Measurements from ENCODE around the gene EPS8L2. TPM values are rescaled to one million over a fixed set of nuclear protein-coding genes. Genes with fewer than 3 reads are reported as not detected.

Gene EPS8L2
- total RNA-seq, 1 donor from 2014 or later = 2.2 TPM

GRCh38 chr11:720017-720641 is 14.1 kb downstream of the EPS8L2 start:
- H3K27ac ChIP-seq (replicated peaks) = no peak overlapping the region
- H3K9me3 ChIP-seq (replicated peaks) = peaks cover 5% of the 10 kb centered on the region
- peaks cover 67% of the 10 kb centered on the region for H3K27me3 ChIP-seq (ENCODE audit: low read depth)
- peaks cover 16% of the 10 kb centered on the region for H3K4me1 ChIP-seq
- DNase-seq = no peak
- no peak overlapping the region for H3K4me3 ChIP-seq
- intact Hi-C loops (cut with micrococcal nuclease) = loop anchor here (10.0 kb wide), 1 partner anchor 55 kb away; no protein-coding TSS in a partner anchor
- TF ChIP-seq CTCF (IDR thresholded peaks at IDR 0.05; ENCODE audit: borderline replicate concordance) = no peak
- no peaks in the 10 kb centered on the region for H3K36me3 ChIP-seq

- no peak for TF ChIP-seq CTCF (IDR thresholded peaks at IDR 0.05; ENCODE audit: borderline replicate concordance)
- H3K9me3 ChIP-seq (replicated peaks) = no peaks in the 10 kb centered on the region
- intact Hi-C loops (cut with micrococcal nuclease) = loop anchor here (10.0 kb wide), 1 partner anchor 56 kb away; no protein-coding TSS in a partner anchor
- H3K4me3 ChIP-seq = peak overlapping the region; percentile 34
- H3K27me3 ChIP-seq (ENCODE audit: low read depth) = peaks cover 71% of the 10 kb centered on the region
- no peak for DNase-seq
- H3K4me1 ChIP-seq = peaks cover 20% of the 10 kb centered on the region
- no peaks in the 10 kb centered on the region for H3K36me3 ChIP-seq
- H3K27ac ChIP-seq (replicated peaks) = no peak overlapping the region
Observed at GRCh38 chr11:720642-721246, 14.7 kb downstream of the EPS8L2 start.

GRCh38 chr11:721247-721740 is 15.3 kb downstream of the EPS8L2 start:
- H3K9me3 ChIP-seq (replicated peaks) = no peaks in the 10 kb centered on the region
- no peaks in the 10 kb centered on the region for H3K36me3 ChIP-seq
- TF ChIP-seq CTCF (IDR thresholded peaks at IDR 0.05; ENCODE audit: borderline replicate concordance) = no peak
- H3K4me1 ChIP-seq = peaks cover 26% of the 10 kb centered on the region
- no peak for DNase-seq
- intact Hi-C loops (cut with micrococcal nuclease) = loop anchor here (10.0 kb wide), 1 partner anchor 56 kb away; no protein-coding TSS in a partner anchor
- H3K27ac ChIP-seq (replicated peaks) = no peak overlapping the region
- H3K4me3 ChIP-seq = peak overlapping the region; percentile 34
- peaks cover 76% of the 10 kb centered on the region for H3K27me3 ChIP-seq (ENCODE audit: low read depth)

GRCh38 chr11:721741-722345 is 15.8 kb downstream of the EPS8L2 start:
- no peaks in the 10 kb centered on the region for H3K36me3 ChIP-seq
- TF ChIP-seq CTCF (IDR thresholded peaks at IDR 0.05; ENCODE audit: borderline replicate concordance) = no peak
- no peak overlapping the region for H3K27ac ChIP-seq (replicated peaks)
- intact Hi-C loops (cut with micrococcal nuclease) = loop anchor here (10.0 kb wide), 1 partner anchor 57 kb away; no protein-coding TSS in a partner anchor
- DNase-seq = no peak
- H3K4me1 ChIP-seq = peaks cover 31% of the 10 kb centered on the region
- H3K27me3 ChIP-seq (ENCODE audit: low read depth) = peaks cover 79% of the 10 kb centered on the region
- H3K9me3 ChIP-seq (replicated peaks) = no peaks in the 10 kb centered on the region
- no peak overlapping the region for H3K4me3 ChIP-seq

GRCh38 chr11:722346-722811 is 16.3 kb downstream of the EPS8L2 start:
- Histone ChIP-seq H3K4me1 (peaks cover 31% of the 10 kb centered on the region), H3K9me3 (replicated peaks) (no peaks in the 10 kb centered on the region), H3K27ac (replicated peaks) (no peak overlapping the region), H3K4me3 (no peak overlapping the region), H3K27me3 (ENCODE audit: low read depth) (peaks cover 84% of the 10 kb centered on the region), H3K36me3 (no peaks in the 10 kb centered on the region)
- no peak for DNase-seq
- intact Hi-C loops (cut with micrococcal nuclease) = loop anchor here (10.0 kb wide), 1 partner anchor 58 kb away; no protein-coding TSS in a partner anchor
- TF ChIP-seq CTCF (IDR thresholded peaks at IDR 0.05; ENCODE audit: borderline replicate concordance) = no peak

All from left ventricle myocardium inferior (tissue), 1 donor.